GM18498 (cell line): ENCODE measurements around the gene WASF2.
"Not testable (repeated sequence)": the region's sequence is repeated elsewhere in the genome, so short reads cannot be mapped to it uniquely, and the experiment has no call there.

Source experiments
- ATAC-seq: cut with Tn5 transposase; IDR thresholded peaks from one replicate; pipeline ENCODE4 v1.9.1; 2021; ENCODE audit warnings: mild to moderate bottlenecking, moderate library complexity; ENCODE audit not compliant: unreplicated experiment

The WASF2 gene

DNA sequence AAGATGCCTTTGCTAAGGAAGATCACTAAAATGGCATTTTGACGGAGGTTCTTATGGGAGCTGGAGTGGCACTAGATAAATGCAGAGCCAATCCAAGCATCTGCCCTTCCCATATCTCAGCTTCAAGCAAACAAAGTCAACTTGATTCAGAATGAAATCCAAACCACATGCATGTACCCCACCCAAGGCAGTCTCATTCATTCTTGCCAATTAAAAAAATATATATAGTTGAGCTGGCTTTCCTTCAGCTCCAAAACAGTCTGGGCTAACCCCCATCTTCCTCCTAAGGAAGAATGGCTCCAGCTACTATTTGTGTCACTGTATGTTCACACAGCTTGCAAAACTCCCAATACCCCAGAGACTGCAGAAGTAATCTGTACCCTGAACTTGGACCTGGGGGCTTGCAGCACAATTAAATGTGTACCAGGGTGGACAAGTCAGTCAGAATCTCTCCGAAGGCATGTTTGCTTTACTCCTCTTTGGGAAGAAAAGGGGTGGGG is 62.1 kb downstream of the WASF2 start:
- no peak for ATAC-seq

DNA sequence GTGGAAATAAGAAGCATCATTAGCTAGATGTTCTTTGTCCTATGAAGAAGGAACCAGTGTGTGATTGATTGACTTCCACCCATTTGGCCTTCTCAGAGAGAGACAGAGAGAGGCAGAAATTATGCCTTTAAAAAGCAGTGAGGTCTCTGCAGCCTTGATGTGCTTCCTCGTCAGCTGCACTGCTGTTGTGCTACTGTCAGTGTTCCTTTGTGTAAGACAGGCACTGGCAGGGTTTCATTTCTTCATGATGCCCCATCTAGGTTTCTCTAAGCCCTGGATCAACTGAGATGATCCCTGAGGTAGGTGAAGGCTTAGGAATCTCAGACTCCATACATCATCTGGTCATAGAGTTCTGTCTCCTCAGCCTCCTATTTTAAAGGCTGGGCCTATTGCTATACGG is 62.6 kb downstream of the WASF2 start:
- no peak for ATAC-seq

DNA sequence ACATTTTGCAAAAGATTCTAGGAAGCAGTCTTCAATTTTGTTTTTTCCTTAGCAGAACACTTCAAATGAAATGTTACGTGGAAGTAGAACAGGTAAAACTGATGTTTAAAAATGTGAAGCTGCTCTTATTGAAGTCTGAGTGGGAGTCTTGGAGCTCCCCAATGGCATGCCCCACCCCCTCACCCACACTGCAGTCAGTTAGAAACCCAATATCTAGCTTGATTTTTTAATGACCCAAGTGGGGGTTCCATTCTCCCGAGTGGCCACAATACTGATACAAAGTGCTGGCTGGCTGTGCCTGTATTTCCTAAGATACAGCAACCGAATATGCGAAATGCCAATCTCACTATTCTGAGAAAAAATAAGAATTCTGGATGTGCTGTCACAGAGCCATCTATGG is 66.3 kb downstream of the WASF2 start:
- no peak for ATAC-seq

DNA sequence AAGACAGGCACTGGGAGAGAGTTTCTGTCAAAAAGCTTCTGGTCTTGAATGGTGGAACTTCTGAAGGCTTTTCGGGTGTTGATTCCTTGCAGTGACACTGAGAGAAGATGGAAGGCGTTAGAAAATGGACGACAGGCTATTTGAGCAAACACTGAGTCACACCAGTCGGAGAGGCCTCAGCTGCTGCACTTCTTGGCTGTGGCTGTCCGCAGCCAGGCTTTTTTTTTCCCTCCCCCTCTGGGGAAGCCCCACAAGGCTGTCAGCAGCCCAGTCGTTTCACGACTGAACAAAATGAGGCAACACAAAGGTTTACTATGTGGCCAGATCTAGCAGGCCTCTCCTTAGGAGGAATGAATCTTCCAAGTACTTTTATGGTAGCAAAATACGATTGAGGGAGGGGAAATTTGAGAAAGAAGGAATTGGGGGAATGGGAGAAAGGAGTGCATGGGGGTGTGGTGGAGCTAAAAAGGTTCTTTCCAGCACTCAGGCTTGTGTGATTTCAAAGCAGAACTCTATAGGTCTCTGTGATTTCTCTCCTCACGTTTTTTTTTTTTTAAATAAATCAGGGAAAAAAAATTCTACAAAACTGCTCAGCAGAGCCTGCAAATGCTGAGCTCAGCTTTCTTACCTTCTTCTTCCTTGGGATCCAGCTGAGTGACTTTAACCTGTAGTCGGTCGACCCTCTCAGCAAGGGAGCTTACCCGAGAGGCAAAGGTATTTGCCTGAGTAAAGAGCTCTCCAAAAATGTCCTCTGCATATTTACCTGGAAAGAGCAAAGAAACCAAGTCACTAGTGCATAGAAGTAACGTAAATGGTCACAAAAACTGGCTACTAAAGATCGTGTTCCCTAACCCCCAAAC is 71.4 kb downstream of the WASF2 start:
- no peak for ATAC-seq

DNA sequence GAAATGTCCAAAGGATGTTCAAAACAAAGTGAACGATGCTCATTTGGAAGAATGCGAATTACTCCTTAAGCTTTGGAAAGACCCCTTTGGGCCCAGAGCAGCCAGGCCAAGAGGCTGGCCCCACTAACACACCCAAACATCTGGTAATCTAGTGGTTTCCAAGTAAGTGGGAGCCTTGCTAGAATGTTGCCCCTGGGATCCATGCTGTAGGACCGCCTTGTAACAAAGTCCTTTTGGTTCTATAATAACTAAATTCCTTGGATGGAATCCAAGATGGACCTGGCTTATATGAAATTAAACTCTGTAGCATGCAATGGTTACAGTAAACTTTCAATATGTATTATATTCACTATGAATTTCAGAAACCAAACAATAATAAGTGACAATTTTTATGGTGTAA is 72.3 kb downstream of the WASF2 start:
- no peak for ATAC-seq

DNA sequence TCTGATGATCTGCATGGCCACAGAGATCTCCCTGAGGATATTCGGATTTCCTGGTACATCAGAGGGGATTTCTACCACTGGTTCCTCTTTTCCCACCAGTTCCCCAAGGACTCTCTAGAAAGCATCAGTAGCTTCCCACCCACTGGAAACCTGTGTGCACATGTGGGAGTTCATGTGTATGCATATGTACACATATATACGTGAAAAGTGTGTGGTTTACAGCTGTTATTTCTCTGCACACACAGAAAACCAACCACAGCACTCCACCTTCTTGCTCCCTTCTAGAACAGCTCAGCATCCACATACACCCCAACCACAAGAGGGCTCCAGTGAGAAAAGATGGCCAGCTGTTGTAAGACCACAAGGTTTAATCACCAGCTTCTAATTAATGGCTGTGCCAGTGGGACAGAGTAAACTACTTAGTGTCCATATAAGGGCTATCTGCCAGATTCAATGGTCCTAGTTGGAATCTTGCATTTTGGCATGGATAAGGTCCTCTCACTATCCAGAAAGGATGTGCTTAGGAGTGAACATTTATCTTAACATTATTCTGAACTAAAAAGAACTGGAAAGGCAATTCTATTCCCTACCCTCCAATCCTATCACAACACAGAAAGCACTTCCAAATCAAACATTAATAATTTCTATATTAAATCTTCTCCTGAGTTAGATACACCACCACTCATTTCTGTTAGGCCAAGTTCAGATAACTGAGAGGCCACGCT is 73.4 kb downstream of the WASF2 start:
- no peak for ATAC-seq

DNA sequence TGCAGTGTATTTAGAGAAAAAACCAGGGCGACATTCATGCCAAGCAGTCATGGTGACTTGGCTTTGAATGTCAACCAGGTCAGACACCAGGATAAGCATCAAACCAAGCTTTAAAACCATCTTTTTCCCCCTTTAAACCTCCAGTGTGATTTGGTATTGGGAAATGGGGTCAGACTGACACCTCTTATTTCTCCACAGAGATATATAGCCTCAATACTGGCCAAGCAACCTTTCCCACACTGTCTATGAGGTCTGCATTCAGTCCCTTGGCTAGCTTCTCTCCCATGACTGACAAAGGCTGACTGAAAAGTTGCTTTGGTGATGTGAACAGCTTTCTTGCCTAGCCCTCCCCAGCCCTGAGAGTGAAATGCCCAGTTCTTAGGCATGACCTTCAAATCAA is 75.9 kb downstream of the WASF2 start:
- ATAC-seq = no peak

DNA sequence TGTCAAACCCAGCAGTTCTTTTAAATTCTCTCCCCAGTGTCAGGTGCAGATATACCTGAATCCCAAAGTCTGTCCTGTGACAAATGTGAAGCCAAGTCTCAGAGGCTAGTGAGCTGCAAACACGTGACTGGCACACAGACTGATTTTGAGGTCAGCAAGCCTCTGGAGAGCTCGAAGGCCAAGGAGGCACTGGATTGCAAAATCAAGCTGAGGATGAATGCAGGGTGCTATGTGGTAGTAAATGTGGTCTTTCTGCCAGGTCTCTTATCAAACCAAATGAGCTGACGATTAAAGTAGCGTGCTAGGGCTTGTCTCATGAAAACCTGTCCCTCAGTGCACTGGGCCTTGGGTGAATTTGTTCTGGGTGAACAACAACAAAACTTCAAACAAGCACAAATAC is 77.0 kb downstream of the WASF2 start:
- no peak for ATAC-seq

DNA sequence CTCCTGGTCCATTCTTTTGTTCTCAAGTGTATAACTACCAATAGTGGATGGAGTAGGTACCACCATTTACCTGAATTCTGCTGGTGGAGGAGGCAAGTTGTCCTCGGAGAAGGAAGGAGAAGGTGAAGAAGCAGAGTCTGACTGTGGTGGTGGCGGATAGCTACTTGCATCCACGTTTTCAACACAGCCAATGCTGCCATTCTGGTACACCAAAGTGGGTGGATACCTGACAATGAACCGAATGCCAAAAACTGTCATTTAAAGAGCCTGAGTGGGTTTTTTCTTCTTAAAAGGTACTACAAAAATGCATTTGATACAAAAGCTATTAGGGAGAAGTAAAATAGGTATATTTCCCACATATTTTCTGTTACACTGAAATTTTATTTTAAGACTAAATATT is 77.5 kb downstream of the WASF2 start:
- ATAC-seq = no peak

DNA sequence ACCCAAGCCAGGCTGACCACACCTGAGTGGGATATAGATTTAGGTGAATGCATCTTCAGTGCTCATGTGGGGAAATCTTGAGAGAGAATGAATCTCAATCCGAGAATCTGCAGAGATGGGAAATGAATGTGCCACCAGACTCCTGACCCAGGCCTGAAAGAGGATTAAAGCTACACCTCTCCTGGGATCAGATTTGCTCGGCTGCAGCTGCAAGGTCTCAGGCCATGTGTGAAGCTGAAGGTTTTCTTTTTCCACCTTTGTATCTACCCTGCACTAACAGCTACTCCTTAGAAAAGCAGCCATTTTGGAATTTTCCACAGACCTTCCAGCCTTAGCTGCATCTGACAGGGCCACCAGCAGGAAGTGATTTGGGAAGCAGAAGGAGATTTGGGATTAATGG is 79.3 kb downstream of the WASF2 start:
- no peak for ATAC-seq

DNA sequence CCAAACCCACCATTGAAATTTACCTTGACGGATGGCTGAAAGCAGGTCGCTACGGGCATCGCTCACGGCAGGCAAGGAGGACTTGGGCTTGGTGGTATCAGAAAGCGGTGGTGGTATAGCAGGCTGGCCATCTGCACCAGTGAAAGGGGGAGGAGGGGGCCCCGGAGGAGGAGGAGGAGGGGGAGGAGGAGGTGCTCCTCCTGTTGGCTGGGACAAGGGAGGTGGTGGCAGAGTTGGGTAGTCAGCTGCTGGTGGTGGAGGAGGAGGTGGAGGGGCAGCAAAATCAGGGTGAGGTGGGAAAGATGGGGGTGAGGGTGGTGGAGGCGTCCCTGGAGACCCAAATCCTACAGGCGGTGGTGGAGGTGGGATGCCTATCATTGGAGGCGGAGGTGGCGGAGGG is 80.3 kb downstream of the WASF2 start:
- no peak for ATAC-seq

DNA sequence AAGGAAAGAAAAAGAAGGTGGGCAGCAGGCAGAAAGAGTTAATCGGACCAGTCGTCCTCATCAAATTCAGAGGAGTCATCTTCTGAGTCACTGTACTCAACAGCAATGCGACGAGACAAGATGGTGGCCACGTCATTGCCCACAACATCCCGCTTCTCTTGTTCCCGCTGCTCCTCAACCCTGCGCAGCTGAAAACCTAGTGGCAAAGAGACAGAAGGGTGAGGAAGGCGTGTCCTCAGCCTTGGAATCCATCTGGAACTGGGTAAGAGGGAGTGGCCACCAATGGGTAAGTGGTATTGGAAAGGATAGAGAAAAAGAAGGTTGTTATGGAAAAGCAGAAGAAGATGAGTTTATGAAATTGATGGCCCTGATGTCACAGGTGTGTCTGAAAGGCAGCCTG is 81.8 kb downstream of the WASF2 start:
- no peak for ATAC-seq

DNA sequence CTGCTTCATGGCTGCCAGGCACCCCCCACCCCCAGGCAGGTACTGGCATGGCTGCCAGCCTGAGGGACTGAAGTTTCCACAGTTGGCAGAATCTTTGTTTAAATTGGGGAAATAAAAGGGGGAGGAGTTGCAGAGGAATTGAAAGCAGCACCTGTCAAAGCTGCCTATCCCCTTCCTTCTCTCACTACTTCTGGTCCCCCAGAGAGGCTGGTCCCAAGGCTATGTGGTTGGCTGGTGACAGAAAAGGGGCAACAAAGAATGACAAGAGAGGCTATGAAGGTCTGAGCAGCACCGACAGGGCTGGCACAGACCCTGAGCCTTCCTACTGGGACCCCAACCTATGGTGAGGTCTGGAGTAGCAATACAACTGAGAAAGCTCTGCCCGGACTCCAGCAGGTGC is 83.2 kb downstream of the WASF2 start:
- not testable (repeated sequence) for ATAC-seq

DNA sequence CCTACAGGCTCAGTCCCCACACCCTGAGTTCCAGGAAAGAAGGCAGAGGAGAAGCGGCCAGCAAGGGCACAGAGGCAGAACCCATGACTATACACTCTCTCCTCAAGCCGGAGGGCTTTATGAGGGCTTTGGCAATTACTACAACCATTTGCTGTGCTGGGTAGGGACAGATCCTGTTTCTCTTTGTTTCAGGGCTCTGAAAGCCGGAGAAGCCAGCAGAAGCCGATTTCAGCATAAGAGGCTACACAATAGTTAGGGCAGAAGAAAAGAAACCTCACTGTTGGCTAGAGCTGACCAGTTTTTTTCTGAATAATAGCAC is 83.6 kb downstream of the WASF2 start:
- no peak for ATAC-seq

DNA sequence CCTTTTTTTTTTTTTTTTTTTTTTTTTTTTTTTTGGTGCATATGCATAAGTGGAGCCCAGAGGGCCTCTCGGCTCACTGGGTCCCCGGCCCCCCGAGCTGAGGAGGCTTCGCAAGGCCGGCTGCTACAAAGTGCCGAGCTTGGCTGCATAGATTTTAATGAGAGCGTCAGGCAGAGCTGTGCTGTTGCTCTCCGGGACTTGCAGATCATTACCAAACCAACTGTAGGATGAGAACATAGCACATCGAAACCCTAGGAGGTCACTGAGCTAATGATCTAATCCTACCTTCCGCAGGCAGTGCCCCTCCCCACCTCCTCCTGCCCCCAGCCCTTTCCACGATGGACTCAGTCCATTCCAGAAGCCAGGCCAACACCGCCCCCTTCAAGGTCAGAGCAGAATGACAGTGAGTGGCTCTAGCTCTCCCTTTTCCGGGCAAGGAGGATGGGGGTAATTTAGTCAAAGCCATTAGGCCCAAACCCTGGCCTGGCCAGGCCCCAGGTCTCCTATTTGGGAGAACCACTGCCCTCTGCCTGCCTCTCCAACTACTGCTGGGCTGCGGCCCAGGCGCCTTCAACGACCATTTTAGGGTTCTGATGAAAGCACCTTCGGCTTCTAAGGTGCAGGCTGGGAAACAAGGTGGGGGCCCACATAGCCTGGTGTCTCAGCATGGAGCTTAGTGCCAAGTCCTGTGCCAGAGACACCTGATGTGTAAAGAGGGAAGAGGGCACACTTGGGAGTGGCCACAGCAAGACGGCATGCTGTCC is 84.2 kb downstream of the WASF2 start:
- not testable (repeated sequence) for ATAC-seq

DNA sequence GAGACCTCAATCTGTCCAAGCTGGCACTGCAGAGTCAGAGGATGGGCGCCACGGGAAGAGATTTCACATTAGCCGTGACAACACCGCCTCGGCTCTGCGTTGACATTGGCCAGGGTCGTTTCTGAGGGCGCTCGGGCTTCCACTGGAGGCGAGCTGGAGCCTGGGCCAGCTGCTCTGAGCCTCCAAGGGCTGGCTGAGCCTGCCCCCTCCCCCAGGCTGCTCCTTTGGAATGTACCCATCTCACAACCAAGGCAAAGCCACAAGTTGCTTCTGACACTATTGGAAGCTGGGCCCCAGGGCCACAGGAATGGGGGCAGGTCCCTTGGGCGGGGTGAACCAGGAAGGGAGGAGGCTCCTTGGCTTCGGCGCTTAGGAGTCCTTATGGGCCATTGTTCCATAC is 84.9 kb downstream of the WASF2 start:
- no peak for ATAC-seq

DNA sequence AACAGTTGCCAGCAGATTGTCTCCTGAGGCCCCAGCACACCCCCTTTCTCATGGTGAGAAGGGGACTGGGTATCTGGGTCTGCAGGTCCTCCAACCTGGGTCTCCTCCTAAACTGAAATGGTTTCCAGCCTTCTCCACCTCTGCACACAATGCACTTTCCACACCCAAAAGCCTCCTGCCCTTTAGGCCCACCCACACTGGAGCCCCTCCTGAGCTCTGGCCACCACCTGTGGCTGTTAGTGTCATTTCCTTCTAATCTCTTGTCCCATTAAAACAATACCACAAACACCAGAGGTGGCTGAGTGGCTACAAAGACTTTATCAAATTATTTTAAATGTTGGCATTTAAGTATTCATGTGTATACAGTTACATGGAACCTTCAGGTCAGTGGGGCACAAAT is 86.0 kb downstream of the WASF2 start:
- no peak for ATAC-seq

DNA sequence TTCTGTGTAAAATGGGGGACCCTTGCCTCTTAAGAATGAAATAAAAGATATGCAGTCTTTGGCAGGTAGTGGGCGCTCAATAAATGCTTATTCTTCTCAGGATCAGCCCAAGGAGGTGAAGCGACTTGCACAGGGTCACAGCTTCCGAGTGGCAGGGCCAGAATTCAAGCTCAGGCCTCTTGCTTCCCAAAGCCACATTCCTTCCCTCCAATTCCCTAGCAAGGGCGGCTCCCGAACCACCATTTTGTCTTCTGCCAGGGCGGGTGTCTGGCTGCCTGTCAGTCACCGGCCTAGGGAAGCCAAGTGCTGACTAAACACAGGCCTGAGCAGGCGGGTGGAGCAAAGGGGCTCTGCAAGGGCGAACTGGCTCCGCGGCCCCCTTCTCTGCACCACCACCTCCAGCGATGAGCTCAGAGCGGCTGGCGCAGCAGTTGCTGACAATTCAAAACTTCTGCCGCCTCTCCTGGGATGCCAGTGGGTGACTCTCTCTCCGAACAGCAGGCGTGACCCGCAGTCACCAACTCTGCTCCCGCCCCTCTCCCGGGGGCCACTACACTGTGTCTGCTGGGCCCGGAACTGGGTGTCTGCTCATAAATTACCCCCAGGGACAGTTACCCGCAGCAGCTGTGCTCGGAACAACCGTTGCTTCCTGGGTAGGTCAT is 86.8 kb downstream of the WASF2 start:
- no peak for ATAC-seq

DNA sequence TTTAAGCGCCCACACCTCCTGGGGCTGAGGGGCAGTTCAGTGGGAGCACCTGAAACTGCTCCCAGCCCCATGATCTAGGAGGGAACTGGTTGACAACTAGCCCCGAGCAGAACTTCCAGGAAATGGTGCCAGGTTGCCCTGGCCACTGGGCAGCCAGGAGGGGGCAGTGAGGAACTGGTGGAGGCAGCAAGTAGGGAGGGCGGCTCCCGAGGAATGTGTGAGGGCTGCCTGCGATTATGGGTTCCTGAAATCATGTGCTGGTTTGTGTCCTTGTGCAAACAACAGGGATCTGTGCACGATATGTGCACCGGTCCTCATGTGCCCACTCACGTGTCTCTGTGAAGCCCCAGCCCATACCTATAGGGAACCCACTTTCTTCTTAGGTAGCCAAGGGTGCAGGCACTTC is 87.6 kb downstream of the WASF2 start:
- no peak for ATAC-seq

DNA sequence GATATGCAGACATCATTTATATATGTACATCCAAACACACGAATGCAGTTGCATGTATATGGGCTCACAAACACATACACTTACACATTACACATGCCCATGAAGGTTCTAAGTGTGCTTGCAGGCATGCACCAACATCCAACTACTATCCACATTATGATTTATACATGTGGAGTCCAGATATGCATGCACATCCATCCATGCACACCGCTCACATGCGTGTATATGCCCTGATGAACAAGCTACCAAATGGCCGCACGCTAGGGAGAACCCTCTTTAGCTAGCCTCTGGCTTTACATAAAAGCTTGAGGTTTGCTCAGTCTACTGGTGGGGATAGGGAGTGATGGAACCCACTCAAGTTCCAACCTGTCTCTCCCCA is 89.0 kb downstream of the WASF2 start:
- no peak for ATAC-seq
